OCI-LY1 (cell line): Measurements from ENCODE around the gene MRPL48.

Source experiments
- EZH2 ChIP-seq: fragments of 200-600 bp; sonication (generic), shearing (Covaris generic); IDR thresholded peaks from 2 replicates; pipeline ENCODE4 v1.8.0; 2017; ENCODE audit warnings: borderline replicate concordance, mixed run types, mild to moderate bottlenecking, antibody characterized with exemption, low read length, moderate library complexity, mixed read lengths
- TF ChIP-seq, protein P1 (sequence below): fragments of 200-600 bp; sonication (generic), shearing (Covaris generic); IDR thresholded peaks from 2 replicates; pipeline ENCODE4 v1.5.1; 2017; ENCODE audit warnings: mild to moderate bottlenecking, antibody characterized with exemption, low read length, moderate library complexity, mixed read lengths

DNA sequence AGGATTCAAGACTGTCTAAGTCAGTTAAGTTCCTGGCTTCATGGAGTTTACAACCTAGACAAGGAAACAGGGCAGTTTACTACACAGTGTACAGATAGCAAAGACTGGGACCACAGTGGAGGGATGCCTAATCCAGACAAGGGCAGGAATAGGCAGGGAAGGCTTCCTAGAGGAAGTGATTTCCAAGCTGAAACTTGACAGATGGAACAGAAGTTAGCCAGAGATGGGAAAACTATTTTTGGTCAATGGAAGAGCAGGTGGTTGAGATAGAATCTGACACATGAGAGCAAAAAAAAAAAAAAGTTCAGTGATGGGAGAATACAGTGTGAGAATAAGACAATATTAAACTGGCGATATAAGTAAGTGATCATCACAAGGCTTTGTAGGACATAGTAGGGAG lies 87.7 kb downstream of the MRPL48 start:
- TF ChIP-seq, protein P1, sequence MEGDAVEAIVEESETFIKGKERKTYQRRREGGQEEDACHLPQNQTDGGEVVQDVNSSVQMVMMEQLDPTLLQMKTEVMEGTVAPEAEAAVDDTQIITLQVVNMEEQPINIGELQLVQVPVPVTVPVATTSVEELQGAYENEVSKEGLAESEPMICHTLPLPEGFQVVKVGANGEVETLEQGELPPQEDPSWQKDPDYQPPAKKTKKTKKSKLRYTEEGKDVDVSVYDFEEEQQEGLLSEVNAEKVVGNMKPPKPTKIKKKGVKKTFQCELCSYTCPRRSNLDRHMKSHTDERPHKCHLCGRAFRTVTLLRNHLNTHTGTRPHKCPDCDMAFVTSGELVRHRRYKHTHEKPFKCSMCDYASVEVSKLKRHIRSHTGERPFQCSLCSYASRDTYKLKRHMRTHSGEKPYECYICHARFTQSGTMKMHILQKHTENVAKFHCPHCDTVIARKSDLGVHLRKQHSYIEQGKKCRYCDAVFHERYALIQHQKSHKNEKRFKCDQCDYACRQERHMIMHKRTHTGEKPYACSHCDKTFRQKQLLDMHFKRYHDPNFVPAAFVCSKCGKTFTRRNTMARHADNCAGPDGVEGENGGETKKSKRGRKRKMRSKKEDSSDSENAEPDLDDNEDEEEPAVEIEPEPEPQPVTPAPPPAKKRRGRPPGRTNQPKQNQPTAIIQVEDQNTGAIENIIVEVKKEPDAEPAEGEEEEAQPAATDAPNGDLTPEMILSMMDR: no peak
- no peak for TF ChIP-seq EZH2
